HCT116 (cell line): ENCODE measurements around the gene BCKDHB.

Experiments used
- EZH2 ChIP-seq: fragments of 200-600 bp; sonication (generic); IDR thresholded peaks from 2 replicates; pipeline ENCODE4 v1.6.1; 2017; ENCODE audit warnings: antibody characterized with exemption, mixed run types
- EZH2phosphoT487 ChIP-seq: fragments of 200-600 bp; IDR thresholded peaks from 2 replicates; pipeline ENCODE4 v1.6.1; 2018; ENCODE audit warnings: antibody characterized with exemption, borderline replicate concordance
- POLR2A ChIP-seq: IDR thresholded peaks from 2 replicates; pipeline ENCODE4 v1.7.0; 2011; ENCODE audit warnings: borderline replicate concordance; ENCODE audit not compliant: insufficient read depth, insufficient read length; ENCODE audit errors: extremely low read depth
- YY1 ChIP-seq: IDR thresholded peaks from 2 replicates; pipeline ENCODE4 v1.6.1; 2011; ENCODE audit warnings: low read length, low read depth, moderate library complexity, mild to moderate bottlenecking; ENCODE audit not compliant: insufficient replicate concordance; ENCODE audit errors: extremely low read depth
- TF ChIP-seq, protein P1 (sequence below), 3 experiments: fragments of 200-600 bp in 1 of 3; sonication (generic) in 1 of 3; IDR thresholded peaks in 2 of 3; conservative IDR thresholded peaks in 1 of 3; 2 replicates each; pipeline ENCODE4 v1.5.1; 2012 to 2017; ENCODE audit warnings: low read depth in 2 of 3, low read length in 2 of 3, antibody characterized with exemption in 1 of 3, borderline replicate concordance in 1 of 3, control low read depth in 1 of 3, mild to moderate bottlenecking in 1 of 3, mixed read lengths in 1 of 3, mixed run types in 1 of 3, moderate library complexity in 1 of 3; ENCODE audit not compliant: insufficient read depth in 1 of 3

DNA sequence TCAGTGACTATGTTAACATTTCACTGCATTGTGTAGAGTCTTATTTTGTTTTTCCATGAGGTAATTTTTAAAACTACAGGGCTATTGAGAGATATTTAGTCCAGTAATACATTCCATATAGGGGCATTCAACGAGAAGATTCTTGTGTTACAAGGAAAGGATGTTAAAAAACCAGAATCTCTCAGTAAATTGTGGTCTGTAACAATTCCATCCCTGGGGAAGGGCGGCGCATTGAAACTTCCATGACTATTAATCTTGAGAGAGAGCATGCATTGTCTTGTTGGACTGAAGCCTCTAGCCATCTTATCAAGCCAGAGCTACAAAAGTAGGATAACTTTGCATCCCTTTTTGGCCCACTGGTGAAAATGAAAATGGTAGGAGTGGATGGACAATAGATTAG, 119.7 kb downstream of the BCKDHB start:
- TF ChIP-seq POLR2A (no peak), EZH2 (no peak), YY1 (no peak), EZH2phosphoT487 (no peak)
- TF ChIP-seq, protein P1, sequence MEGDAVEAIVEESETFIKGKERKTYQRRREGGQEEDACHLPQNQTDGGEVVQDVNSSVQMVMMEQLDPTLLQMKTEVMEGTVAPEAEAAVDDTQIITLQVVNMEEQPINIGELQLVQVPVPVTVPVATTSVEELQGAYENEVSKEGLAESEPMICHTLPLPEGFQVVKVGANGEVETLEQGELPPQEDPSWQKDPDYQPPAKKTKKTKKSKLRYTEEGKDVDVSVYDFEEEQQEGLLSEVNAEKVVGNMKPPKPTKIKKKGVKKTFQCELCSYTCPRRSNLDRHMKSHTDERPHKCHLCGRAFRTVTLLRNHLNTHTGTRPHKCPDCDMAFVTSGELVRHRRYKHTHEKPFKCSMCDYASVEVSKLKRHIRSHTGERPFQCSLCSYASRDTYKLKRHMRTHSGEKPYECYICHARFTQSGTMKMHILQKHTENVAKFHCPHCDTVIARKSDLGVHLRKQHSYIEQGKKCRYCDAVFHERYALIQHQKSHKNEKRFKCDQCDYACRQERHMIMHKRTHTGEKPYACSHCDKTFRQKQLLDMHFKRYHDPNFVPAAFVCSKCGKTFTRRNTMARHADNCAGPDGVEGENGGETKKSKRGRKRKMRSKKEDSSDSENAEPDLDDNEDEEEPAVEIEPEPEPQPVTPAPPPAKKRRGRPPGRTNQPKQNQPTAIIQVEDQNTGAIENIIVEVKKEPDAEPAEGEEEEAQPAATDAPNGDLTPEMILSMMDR (IDR thresholded peaks at IDR 0.05 in 2 of 3, conservative IDR thresholded peaks at IDR 0.05 in 1 of 3; ENCODE audit: borderline replicate concordance in 1 of 3, insufficient read depth in 1 of 3, low read depth in 2 of 3, low read length in 2 of 3), result no peak
